ENCODE measurements around the gene ZMYND19.
A peak's percentile ranks its signal among the peaks of the same experiment; 100 is the strongest.
"Not testable (repeated sequence)": the region's sequence is repeated elsewhere in the genome, so short reads cannot be mapped to it uniquely, and the experiment has no call there.

Gene ZMYND19

GRCh38 chr9:137588891-137589290 is 1.4 kb downstream of the ZMYND19 start:
- DNase-seq (ENCODE audit: low read depth in 2 of 2) = no peak

DNA sequence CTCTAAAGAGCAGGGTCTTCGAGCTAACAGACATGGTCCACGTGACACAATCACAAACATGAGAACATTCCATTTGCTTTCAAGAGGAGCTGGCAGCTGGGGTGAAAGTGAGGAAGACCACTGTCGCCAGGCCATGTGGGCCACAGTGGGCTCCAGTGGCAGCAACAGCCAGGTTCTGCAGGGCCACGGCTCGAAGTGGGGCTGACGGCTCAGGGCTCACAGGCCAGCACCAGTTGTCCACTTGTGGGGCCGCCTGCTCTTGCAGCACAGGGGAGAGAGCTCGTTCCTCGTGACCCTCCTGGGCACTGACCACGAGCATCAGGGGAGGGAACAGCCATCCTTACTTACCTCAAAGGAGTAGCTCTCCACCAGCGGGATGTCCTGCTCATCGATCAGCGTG is 2.0 kb downstream of the ZMYND19 start:
- no peak for DNase-seq (ENCODE audit: low read depth in 2 of 2)

DNA sequence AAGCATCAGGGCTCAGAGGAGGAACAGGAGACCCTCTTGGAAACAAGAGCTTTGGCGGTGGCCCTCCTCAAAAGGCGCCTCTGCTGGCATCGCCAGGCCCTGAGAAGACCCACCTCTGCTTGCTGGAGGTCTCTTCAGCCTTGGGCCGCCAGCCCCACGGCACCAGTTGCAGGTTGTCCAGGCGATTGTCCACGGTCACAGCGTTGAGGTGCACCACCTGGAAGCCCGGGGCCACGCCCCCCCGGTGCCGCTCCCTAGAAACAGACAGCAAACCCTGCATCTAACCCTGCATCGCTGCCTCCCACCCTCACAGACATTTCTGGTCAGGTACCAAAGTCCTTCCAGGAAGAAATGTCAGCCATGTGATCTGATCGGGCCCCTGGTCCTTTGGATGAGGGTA is 3.5 kb downstream of the ZMYND19 start:
- no peak for DNase-seq (ENCODE audit: low read depth in 2 of 2)

DNA sequence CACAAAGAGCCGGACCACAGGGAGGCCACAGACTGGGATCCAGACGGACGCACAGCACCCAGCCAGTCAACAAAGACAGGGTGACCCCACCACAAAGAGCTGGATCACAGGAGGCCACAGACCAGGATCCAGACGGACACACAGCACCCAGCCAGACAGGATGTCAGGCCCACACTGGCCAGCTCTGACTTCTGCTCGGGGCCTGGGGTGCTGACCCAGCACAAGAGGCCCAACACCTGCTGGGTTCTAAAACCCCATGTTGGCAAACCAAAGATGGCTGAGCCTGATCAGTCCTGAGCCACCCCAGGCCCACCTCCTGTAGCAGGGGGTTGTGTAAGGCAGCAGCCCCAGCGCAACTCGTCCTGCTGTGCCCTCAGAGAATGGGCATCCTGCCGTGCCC is 6.4 kb downstream of the ZMYND19 start:
- no peak for DNase-seq (ENCODE audit: low read depth in 2 of 2)

DNA sequence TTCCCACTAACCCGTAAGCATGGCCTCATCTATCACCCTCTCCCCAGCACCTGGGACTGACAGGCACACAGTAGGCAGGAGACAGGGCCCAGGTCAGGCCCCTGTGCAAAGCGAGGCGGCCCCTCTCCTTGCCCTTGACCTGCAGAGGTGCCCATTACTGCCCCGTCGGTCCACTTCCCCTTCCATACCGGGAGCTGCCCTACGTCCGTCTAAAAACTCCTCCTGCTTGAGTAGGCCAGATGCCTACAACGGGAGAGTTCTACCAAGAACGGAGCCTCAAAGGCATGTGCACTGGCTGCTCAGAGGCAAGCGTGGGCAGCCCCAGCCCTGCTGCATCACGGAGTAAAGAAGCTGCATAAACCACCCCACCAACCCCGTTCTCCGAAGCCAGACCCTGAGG is 7.0 kb downstream of the ZMYND19 start:
- DNase-seq (ENCODE audit: low read depth in 2 of 2) = no peak

DNA sequence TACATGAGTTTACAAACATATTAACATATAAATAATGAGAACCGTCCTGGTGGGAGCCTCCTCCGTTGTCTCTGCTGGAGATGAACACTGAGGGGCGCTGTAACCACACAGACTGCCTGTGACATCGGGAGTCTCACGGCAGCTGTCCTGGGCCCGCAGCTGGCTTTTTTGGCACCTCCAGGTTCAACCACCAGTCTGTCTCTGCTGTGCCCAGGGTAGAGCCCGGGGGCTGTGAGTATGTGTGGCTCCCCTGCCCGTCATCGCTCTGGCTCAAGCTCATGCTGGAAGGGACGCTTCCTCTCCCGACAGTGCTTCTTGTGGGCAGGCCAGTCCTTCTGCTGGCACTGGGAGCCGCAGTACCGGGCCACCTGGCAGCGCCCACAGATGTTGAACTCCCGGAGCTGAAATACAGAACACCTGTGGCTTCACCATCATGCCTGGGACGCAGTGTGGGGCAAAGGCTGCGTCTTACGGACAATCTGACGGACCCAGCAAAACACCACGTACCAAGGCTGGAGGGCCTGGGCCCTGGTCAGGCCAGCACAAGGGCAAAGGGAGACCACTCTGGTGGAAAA is 7.9 kb downstream of the ZMYND19 start:
- no peak for DNase-seq (ENCODE audit: low read depth in 2 of 2)

DNA sequence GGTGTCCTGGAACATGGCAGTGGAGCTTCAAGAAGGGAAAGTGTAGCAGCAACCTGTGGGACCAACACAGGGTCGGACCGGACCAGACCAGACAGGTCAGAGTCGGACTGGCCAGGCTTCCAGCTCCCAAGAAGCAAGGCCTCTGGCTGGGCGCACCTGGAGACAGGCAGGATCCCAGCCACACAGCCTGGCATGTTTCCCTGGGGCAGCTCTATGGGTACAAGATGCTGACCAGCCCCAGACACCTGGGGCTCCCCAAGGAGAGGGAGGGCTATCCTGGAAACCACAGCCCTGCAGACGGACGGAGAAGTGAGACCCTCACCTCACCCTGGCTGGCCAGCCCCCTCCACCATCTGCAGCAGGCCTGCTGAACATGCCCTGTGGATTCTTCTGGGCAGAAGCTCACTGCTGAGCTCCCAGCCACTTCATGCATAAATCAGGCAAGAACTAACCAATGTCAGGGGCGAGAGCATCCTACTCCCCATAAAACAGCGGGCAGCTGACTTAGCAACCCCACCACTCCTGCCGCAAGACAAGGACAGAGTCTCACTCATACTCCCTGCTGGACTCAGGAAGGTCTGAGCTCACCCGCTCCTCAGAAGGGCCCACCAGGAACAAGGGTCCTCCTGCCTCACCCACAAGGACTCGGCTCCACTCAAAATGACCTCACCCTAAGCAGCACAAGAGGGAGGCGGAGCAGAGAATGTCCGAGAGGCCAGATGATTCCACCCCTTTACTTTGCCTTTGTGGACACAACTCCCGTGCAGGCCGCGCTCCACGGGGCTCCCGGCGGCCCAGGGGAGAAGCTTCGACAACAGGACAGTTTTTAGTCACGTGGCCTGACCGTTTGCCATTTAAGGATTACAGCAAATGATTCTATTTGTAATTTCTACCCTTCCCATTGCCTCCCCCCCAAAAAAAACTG is 8.7 kb downstream of the ZMYND19 start:
- no peak for DNase-seq (ENCODE audit: low read depth in 2 of 2)

- no peak for DNase-seq (ENCODE audit: low read depth in 2 of 2)
Measured at GRCh38 chr9:137580954-137581322, 9.4 kb downstream of the ZMYND19 start.

DNA sequence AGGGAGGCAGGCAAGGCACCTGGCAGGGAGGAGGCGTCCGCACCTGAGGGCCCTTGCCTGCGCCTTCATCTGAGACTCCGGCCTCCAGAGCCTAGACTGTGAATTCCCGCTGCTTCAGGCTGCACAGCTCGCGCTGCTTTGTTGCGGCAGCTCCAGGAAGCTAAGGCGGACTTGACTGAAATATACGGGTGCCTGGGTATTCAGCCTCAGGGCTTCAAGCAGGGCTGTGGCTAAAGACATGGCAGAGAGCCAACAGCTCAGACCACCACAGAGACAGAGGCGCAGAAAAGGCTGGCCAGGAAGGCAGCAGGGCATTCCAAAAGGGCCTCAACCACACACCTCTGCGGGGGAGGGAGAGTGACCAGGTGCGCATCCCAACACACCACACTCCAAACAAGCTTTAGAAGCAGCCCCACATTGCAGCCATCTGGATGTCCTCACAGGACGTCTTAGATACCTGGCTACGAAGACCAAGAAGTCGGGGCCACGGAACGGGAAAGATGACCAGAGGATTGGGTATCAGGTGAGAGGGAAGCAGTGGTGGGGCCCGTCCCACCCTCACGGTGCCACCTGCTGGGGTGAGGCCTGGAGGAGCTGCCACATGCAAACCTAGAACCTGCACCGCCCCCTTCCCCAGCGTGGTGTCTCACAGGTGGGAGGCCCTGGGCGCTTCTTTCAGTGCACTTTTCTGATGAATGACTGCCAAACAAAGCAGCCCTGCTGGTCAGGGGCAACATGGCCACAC is 9.9 kb downstream of the ZMYND19 start:
- DNase-seq (ENCODE audit: low read depth in 2 of 2) = no peak

GRCh38 chr9:137579259-137579604 is 11.1 kb downstream of the ZMYND19 start:
- DNase-seq (ENCODE audit: low read depth in 2 of 2) = no peak

DNA sequence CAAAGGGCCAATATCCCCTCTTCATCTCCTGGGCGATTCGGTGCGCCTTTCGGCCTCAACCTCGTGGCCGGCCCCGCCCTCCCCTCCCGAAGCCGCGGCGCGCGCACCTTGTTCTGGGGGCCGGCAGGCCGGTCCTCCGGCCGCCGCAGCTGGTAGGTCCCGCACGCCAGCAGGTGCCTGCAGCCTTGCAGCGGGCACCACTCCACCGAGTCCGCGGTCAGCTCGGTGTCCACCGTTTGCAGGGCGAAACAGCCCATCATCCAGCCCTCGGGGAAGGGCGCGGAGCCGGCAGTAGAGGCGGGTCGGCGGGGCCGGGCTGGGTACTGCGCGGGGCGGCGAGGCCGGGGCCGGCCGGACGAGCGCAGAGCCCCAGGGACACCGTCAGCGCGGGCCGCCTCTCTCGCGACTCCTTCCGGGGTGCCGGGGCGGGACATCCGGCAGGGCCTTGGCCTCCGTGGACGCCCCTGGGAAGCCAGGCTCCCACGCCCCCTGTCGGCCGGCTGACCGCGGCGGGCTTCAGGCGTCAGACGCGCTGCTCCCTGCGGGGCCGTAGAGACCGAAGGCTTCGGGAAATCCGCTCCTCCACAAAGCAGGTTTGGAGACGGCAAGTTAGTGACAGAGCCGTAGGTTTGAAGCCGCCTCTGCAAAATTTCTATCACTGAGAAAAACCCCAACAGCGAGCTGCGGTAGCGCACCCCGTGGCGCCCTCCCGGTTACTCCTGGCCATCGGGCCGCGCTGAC is 11.6 kb downstream of the ZMYND19 start, which contains the start of gene DPH7:
Gene DPH7, minus strand, starts transcription at position 408 of the 741 bp plus-strand sequence. Its CDS starts 148 bp downstream, at position 260.
- DNase-seq (ENCODE audit: low read depth in 2 of 2) = peak; percentile 97 to 98

- DNase-seq (ENCODE audit: low read depth in 2 of 2) = no peak
Measured at GRCh38 chr9:137575716-137576411, 14.4 kb downstream of the ZMYND19 start.

- no peak for DNase-seq (ENCODE audit: low read depth in 2 of 2)
Measured at GRCh38 chr9:137575364-137575715, 15.0 kb downstream of the ZMYND19 start.

- DNase-seq (ENCODE audit: low read depth in 2 of 2) = no peak
Measured at GRCh38 chr9:137574192-137574591, 16.1 kb downstream of the ZMYND19 start.

DNA sequence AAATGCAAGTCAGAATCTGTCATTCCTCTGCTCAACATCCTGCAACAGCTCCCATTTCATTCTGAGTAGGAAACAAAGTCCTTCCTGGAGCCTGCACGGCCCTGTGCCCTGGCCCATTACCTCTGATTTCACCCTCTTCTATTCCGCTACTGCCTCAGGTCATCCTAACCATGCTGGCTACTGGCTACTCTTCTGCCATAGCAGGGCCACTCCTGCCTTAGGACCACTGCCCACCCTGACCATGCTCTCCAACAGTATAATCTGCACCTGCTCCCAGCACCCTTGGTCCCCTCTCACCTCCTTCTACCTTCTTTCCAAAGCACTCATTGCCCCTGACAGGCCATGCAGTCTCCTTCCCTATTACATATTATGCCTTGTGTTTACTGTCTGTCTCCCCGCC is 19.7 kb downstream of the ZMYND19 start:
- DNase-seq (ENCODE audit: low read depth in 2 of 2) = no peak

DNA sequence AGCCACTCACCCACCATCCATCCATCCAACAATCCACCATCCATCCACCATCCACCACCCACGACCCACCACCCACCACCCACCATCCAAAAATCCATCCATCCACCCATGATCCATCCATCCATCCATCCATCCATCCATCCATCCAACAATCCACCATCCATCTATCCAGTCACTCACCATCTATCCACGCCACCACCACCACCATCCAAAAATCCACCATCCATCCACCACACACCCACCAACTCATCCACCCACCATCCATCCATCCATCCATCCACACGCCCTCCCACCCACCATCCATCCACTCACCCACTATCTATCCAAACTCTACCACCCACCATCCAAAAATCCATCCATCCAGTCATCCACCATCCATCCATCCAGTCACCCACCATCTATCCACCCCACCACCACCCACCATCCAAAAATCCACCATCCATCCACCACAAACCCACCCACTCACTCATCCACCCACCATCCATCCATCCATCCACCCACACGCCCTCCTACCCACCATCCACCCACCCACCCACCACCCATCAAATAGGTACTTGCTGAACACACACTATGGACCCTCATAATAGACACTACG is 20.6 kb downstream of the ZMYND19 start:
- no peak for DNase-seq (ENCODE audit: low read depth in 2 of 2)

GRCh38 chr9:137568445-137568844 is 21.9 kb downstream of the ZMYND19 start:
- not testable (repeated sequence) for DNase-seq (ENCODE audit: low read depth in 2 of 2)

GRCh38 chr9:137564817-137565411 is 25.4 kb downstream of the ZMYND19 start:
- DNase-seq (ENCODE audit: low read depth in 2 of 2) = no peak

DNA sequence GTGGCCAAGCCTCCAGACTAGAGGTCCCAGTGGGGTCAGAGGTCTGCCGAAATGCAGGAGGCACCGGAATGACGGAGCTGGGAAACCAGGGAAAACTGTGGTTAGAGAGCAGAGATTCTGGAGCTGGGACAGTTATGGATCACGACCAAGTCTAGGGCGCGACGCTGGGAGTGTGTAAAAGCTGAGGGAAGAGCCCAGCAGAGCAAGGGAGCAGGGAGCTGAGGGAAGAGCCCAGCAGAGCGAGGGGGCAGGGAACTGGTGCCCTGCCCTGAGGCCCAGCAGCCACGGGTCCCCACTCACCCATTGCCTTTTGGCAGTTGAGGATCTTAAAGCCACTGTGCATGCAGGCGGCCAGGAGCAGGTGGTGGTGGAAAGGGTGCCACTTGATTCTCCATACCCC is 26.2 kb downstream of the ZMYND19 start:
- no peak for DNase-seq (ENCODE audit: low read depth in 2 of 2)

DNA sequence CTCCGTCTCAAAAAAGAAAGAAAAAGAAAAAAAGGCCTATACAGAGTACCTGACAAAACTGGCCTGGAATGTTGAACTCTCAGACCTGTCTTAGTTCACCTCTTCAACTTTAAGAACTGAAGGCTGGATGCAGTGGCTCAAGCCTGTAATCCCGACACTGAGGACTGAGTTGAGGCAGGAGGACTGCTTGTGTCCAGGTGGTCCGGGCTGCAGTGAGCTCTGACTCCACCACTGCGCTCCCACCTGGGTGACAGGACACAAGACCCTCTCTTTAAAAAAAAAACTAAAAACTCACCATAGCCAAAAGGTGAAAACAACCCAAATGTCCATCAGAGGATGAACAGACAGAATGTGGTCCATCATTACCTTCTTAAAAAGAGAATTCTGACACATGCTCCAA is 32.2 kb downstream of the ZMYND19 start:
- no peak for DNase-seq (ENCODE audit: low read depth in 2 of 2)

Data from stimulated activated CD8-positive, alpha-beta memory T cell treated with anti-CD3 and anti-CD28 coated beads, Interleukin-2, amount 100 ng/mL, for 48 hours (primary cell).